ENCODE data around the gene PI4K2B. TPM values are rescaled to one million over a fixed set of nuclear protein-coding genes. Genes with fewer than 3 reads are reported as not detected.
"Not testable (repeated sequence)": the region's sequence is repeated elsewhere in the genome, so short reads cannot be mapped to it uniquely, and the experiment has no call there.

PI4K2B gene
- total RNA-seq, 4 donors from 2014 or later: 17.9 to 25.6 (median 18.8) TPM

GRCh38 chr4:25252230-25253070 is 18.6 kb downstream of the PI4K2B start:
- H3K4me3 ChIP-seq (ENCODE audit: low read depth, poor library complexity, severe bottlenecking): no peak overlapping the region
- intact Hi-C loops (cut with DNase I; ENCODE audit: low total_unique reads): no loop called here
- DNase-seq (ENCODE audit: low spot score in 2 of 2): no peak
- TF ChIP-seq CTCF (IDR thresholded peaks at IDR 0.05) (no peak), POLR2A (IDR thresholded peaks at IDR 0.05) (no peak)
- 81 to 83% methylated on average over 9 of the region's 9 CpGs for WGBS, 2 donors

- no peak overlapping the region for H3K4me3 ChIP-seq (ENCODE audit: low read depth, poor library complexity, severe bottlenecking)
- intact Hi-C loops (cut with DNase I; ENCODE audit: low total_unique reads): no loop called here
- no peak for TF ChIP-seq CTCF (IDR thresholded peaks at IDR 0.05)
- no peak for TF ChIP-seq POLR2A (IDR thresholded peaks at IDR 0.05)
- 18 to 31% methylated on average over 2 of the region's 2 CpGs for WGBS, 2 donors
- DNase-seq (ENCODE audit: low spot score in 2 of 2): no peak
These were observed 19.2 kb downstream of the PI4K2B start for GRCh38 chr4:25253071-25253445.

GRCh38 chr4:25253786-25254185 is 20.0 kb downstream of the PI4K2B start:
- intact Hi-C loops (cut with DNase I; ENCODE audit: low total_unique reads); H3K4me3 ChIP-seq (ENCODE audit: low read depth, poor library complexity, severe bottlenecking); DNase-seq (ENCODE audit: low spot score in 2 of 2): not testable (repeated sequence)
- 94 to 97% methylated on average over 12 of the region's 12 CpGs for WGBS, 2 donors

GRCh38 chr4:25258980-25259578 is 25.2 kb downstream of the PI4K2B start:
- no peak overlapping the region for H3K4me3 ChIP-seq (ENCODE audit: low read depth, poor library complexity, severe bottlenecking)
- WGBS, 2 donors: 80 to 83% methylated on average over 2 of the region's 2 CpGs
- intact Hi-C loops (cut with DNase I; ENCODE audit: low total_unique reads): no loop called here
- no peak for DNase-seq (ENCODE audit: low spot score in 2 of 2)
- no peak for TF ChIP-seq CTCF (IDR thresholded peaks at IDR 0.05)
- TF ChIP-seq POLR2A (IDR thresholded peaks at IDR 0.05): no peak

- DNase-seq (ENCODE audit: low spot score in 2 of 2): no peak
- H3K4me3 ChIP-seq (ENCODE audit: low read depth, poor library complexity, severe bottlenecking): no peak overlapping the region
- WGBS, 2 donors: 96 to 98% methylated on average over 3 of the region's 3 CpGs
- TF ChIP-seq POLR2A (IDR thresholded peaks at IDR 0.05): no peak
- no peak for TF ChIP-seq CTCF (IDR thresholded peaks at IDR 0.05)
- intact Hi-C loops (cut with DNase I; ENCODE audit: low total_unique reads): no loop called here
These were observed 38.0 kb downstream of the PI4K2B start for GRCh38 chr4:25271866-25272265.

- no peak overlapping the region for H3K4me3 ChIP-seq (ENCODE audit: low read depth, poor library complexity, severe bottlenecking)
- intact Hi-C loops (cut with DNase I; ENCODE audit: low total_unique reads): no loop called here
- DNase-seq (ENCODE audit: low spot score in 2 of 2): no peak
- TF ChIP-seq CTCF (IDR thresholded peaks at IDR 0.05) (no peak), POLR2A (IDR thresholded peaks at IDR 0.05) (no peak)
- WGBS, 2 donors: 70 to 90% methylated on average over 4 of the region's 4 CpGs
These were observed 46.4 kb downstream of the PI4K2B start for GRCh38 chr4:25280210-25280609.
